ENCODE measurements around the gene CRIP2. TPM values are rescaled to one million over a fixed set of nuclear protein-coding genes. Genes with fewer than 3 reads are reported as not detected.

Gene CRIP2
- total RNA-seq, 1 donor from 2014 or later, result 70.2 TPM

DNA sequence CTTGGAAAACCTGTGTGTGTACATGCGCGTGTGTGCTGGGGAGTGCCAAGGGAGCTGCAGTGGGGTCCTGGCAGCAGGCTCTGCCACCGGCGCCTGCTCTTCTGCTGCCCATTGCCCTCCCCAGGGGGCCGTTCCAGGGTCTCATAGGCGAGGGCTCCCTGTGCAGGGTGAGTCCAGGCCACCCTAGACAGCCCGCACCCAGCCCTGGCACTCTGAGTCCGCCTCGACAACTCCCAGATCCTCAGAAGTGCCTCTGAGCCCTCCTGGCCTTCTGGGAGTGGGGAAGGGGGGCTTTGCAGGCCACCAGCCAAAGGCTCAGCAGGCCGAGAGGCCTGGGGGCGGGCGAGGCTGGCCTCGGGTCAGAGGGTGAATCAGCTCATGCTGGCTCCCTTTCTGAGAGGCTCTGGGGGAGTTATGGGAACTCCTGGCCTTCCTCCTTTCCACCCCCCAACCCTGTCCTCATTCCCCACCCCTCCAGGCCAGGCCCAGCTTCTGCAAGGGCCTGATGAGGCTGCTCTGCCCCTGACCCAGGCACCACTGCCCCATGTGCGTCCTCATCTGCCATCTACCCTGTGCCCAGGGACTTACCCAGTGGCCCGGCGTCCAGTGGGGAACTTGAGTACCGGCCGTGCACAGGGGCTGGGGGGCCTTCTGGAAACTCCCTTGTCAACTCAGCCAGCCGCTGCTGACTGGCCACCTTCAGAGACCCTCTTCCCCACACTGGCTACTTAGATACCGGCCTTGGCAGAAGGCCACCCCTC is 14.3 kb downstream of the CRIP2 start:
- no peak for DNase-seq

DNA sequence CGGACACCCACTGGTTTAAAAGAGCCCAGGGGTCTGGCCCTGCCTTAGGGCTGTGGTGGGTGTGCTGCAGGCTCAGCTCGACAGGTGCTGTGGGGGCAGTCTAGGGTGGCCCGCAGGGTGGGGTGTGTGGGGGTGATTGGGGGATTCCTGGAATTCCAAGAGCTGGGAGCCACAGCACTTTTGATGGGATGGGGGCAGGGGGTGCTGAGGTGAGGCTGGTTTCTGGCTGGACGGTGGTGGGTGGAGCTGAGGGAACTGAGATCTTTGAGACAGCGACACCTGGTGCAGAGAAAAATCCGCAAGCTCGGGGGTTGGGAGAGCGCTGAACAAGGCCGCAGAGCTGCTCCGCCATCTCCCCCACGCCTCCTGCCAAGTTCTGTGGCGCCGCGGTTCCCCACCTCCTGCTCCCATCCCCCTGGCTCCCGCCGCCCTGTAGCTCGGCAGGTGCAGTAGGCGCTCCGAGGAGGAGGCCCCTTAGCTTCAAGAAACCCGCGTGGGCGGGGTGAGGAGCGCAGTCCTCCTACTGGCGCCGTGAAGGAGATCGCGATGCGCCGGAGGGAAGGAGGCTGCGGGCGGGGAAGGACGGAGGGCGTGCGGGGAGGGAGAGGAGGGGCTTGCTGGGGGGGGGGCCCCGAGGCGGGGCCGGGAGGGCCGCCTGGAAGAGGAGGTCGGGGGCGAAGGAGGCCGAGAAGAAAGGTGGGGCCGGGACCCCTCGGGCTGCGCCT is 15.1 kb downstream of the CRIP2 start:
- peak; percentile 72 for DNase-seq

GRCh38 chr14:105490267-105490571 is 15.6 kb downstream of the CRIP2 start:
- no peak for DNase-seq

DNA sequence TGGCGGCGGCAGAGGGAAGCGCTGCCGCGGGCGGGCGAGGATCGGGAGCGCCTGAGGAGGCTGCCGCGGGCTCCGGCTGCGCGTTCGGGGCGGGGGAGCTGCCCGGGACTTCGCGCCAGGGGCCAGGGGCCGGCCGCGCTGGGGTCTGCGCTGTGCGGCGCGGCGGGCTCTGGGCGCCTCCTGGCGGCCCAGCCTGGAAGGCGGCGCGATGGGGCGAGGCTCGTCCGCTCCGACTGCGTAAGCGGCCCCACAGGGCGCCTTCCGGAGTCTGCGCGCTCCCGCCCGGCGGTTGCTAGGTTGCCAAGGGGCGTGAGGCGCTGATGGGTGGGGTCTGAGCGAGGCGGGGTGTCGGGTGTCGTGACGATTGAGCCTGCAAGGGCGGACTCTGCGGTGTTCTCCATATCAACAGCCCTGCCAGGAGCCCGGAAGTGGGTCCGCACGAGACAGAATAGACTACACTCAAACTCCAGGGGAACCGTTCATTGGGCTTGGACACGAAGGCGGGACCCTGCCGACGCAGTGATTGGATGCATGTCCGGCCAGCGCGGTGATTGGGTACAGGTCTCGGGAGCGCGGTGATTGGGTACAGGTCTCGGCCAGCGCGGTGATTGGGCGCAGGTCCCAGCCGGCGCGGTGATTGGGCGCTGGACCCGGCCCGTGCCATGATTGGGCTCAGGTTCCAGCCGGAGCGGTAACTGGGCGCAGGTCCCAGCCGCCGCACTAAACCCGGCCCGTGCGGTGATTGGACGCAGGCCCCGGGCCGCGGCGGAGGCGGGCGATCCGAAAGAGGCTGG is 16.1 kb downstream of the CRIP2 start, which contains the start of gene TEDC1:
Gene TEDC1, plus strand, starts transcription at position 675 of the 794 bp plus-strand sequence. CDS start 130 bp downstream, outside the sequence.
- DNase-seq, result peak; percentile 99

DNA sequence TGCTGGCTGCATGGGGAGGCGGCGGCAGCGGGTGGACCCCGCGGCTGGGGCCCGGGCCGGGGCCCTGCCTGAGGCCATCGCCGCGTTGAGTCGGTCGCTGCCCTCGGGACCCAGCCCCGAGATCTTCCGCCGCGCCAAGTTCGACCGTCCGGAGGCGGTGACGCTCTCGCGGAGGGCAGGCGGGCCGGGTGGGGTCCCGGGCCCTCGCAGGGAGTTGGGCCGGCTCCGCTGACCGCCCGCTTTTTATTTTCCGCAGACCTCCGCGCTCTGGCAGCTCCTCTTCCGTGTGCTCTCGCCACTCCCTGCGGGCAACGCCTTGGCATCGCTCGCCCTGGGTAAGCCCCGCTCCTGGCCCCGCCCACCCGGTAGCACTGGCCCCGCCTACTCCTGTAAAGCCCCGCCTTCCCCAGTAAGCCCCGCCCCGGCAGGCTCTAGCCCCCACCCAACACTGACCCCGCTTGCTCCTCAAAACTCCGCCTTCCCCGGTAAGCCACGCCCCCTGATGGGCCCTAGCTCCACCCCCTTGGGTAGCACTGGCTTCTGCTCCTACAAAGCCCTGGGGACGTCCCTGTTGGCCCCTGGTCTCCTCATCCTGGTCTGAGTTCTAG is 16.8 kb downstream of the CRIP2 start:
- no peak for DNase-seq

GRCh38 chr14:105492031-105492970 is 17.7 kb downstream of the CRIP2 start:
- DNase-seq, result no peak

DNA sequence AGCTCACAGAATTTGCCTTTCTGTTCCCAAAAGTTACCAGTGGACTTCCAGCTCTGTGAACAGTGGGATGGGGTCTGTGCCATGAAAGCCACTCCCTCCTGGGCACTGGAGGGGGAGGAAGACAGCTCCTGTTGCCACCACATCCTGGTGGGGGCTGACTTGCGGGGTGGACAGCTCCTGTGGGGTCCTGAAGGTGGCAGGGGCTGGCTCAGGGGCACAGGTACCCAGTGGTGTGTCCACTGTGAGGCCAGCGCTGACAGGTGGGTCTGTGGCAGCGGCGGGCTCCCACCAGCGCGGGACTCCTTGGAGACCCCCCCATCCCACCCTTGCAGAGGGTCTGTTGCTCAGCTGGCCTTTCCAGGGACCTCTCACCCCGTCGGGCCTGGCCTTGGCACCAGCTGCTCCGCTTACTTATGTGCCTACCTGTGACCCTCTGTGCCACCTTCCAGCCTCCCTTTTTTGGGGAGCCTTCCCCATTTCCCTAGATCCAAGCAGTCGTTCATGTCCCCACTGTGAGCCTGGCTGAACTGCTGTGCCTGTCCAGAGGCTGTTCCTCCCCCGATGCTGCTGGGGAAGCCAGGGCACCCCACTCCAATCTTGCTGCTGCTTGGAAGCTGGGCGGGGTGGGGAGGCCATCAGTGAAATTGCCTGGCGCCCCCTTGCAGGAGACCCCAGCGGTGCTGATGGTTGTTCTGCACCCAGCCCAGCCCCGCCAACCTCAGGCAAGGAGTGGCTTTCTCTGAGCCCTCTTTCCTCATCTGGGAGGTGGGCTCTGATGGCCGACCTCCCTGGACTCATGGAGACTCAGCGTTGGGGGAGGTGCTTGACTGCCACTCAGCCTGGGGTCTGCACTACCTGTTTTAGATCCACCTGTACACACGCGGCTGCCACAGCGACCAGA is 18.6 kb downstream of the CRIP2 start:
- DNase-seq, result no peak

GRCh38 chr14:105493921-105494605 is 19.4 kb downstream of the CRIP2 start:
- no peak for DNase-seq

DNA sequence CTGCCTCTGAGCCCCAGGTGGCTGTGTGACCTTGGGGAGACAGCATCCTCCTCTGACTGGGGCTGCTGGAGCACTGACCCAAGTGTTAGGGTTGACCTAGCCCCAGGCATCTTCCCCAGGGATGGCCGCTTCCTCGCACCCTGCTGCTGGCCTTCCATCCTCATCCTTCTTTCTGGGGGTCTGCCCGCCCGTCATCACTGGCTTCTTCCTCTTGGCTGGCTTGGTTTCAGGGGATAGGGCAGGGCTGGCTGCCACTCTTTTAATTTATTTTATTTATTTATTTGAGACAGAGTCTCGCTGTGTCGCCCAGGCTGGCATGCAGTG is 19.9 kb downstream of the CRIP2 start:
- no peak for DNase-seq

GRCh38 chr14:105495101-105495989 is 20.7 kb downstream of the CRIP2 start:
- no peak for DNase-seq

- DNase-seq, result no peak
Measured at GRCh38 chr14:105495990-105496830, 21.6 kb downstream of the CRIP2 start.

DNA sequence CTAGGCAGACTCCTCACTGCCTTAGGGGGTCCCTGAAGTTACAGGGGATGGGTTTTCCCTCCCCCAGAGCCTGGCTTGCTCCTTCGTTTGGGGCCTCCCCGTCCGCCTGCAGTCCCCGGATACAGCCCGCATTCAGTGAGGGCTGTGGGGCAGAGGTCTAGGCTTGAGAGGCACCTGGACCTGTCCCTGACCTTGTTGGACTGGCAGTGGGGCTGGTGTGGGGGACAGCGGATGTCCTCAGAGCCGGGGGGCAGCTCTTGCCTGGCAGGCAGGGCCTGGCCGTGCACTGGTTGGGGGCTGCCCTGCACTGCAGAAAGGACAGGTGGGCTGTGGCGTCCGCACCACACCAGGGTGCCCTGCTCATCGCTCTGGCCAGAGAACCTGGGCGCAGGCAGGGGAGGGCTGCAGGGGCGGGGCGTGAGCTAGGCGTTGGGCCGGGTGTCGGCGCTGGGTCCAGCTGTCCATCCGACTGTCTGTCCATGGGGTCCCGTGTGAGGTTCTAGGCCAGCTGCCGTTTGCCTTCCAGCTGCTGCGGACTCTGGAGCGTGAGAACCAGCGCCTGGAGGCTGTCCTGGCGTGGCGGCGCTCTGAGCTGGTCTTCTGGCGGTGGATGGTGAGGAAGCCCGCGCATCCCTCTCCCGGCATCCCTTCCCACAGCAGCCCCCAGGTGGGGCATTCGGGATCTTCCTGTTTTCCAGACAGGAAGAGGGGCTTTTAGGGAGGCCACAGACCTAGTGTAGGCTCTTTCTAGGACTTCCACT is 22.4 kb downstream of the CRIP2 start:
- DNase-seq, result no peak

- DNase-seq, result no peak
Measured at GRCh38 chr14:105497671-105498429, 23.2 kb downstream of the CRIP2 start.

DNA sequence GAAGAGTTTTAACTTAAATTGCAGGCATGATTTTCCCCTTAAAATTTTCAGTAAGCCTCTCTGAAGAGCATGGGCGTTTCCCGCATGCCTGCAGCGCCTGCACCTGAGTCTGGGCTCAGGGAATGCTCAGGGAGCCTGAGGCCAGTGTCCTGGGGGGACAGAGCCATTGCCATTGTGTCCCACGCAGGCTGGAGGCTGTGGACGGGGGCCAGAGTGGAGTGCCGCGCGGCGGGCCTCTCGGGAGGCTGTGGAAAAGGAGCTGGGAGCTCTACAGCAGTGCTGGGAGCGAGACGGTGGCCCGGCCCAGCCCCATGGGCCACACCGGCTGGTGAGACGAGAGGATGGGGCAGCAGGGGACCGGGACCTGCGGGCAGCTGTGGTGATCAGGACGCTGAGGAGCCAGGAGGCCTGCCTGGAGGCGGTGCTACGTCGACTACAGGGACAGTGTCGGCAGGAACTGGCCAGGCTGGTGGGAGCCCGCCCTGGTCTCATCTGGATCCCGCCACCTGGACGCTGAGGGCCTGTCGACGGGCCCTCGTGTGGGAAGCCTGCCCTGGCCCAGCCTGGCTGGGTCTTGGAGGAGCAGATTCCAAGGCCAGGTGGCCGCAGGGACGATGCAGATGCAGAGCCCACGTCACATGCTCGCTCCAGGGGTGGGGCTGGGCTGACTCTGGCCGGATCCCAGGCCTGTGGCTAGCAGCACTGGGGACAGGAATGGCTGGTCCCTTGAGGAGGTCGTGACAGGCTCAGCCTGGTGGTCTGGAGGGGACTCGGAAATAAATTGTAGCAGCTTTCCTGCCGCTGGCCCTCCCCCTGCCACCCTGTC is 24.0 kb downstream of the CRIP2 start:
- no peak for DNase-seq

All from occipital lobe (tissue), 2 donors.